Left ventricle myocardium superior (tissue), 1 donor: ENCODE results near the gene RBM10. TPM values are rescaled to one million over a fixed set of nuclear protein-coding genes. Genes with fewer than 3 reads are reported as not detected.
"Not testable (repeated sequence)": the region's sequence is repeated elsewhere in the genome, so short reads cannot be mapped to it uniquely, and the experiment has no call there.

Experiments
- ATAC-seq: fragments of 200-7000 bp; cut with Tn5 transposase; one replicate; pipeline ENCODE4 v1.9.1; 2020; ENCODE audit warnings: mild to moderate bottlenecking, moderate library complexity
- DNase-seq: peaks from one replicate; pipeline ENCODE4 v3.0.0-alpha.2; 2020
- intact Hi-C: fragments of 100-400 bp; cut with micrococcal nuclease; formaldehyde crosslinking; loops from one replicate; pipeline ENCODE4 v1.11.0; 2022
- long read RNA-seq: library from polyadenylated mRNA; unstranded; transcript quantifications from one replicate; pipeline ENCODE4 v2.0.0, GENCODE V29; 2021
- total RNA-seq: library from RNA; stranded (reverse); fragmentation: NEBNext Ultra II Directional; extraction: Animal tissue kit (Norgen Biotek cat#: 25700); gene quantifications from one replicate; pipeline ENCODE4 v1.2.1, GENCODE V29; 2021
- donor health status: DM: no; HTN: yes; CAD: no; lungs with severe emphysema.

Gene RBM10, protein sequence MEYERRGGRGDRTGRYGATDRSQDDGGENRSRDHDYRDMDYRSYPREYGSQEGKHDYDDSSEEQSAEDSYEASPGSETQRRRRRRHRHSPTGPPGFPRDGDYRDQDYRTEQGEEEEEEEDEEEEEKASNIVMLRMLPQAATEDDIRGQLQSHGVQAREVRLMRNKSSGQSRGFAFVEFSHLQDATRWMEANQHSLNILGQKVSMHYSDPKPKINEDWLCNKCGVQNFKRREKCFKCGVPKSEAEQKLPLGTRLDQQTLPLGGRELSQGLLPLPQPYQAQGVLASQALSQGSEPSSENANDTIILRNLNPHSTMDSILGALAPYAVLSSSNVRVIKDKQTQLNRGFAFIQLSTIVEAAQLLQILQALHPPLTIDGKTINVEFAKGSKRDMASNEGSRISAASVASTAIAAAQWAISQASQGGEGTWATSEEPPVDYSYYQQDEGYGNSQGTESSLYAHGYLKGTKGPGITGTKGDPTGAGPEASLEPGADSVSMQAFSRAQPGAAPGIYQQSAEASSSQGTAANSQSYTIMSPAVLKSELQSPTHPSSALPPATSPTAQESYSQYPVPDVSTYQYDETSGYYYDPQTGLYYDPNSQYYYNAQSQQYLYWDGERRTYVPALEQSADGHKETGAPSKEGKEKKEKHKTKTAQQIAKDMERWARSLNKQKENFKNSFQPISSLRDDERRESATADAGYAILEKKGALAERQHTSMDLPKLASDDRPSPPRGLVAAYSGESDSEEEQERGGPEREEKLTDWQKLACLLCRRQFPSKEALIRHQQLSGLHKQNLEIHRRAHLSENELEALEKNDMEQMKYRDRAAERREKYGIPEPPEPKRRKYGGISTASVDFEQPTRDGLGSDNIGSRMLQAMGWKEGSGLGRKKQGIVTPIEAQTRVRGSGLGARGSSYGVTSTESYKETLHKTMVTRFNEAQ
- 32.9 TPM for total RNA-seq
- long read RNA-seq, transcript RBM10-203 (24 exons, 3,747 nt) = major isoform, 8 of 66 reads
- long read RNA-seq, partial matches to known transcripts = 38 of 66 reads
- long read RNA-seq, other reads (novel, unspliced or antisense) = 19 of 66 reads

DNA sequence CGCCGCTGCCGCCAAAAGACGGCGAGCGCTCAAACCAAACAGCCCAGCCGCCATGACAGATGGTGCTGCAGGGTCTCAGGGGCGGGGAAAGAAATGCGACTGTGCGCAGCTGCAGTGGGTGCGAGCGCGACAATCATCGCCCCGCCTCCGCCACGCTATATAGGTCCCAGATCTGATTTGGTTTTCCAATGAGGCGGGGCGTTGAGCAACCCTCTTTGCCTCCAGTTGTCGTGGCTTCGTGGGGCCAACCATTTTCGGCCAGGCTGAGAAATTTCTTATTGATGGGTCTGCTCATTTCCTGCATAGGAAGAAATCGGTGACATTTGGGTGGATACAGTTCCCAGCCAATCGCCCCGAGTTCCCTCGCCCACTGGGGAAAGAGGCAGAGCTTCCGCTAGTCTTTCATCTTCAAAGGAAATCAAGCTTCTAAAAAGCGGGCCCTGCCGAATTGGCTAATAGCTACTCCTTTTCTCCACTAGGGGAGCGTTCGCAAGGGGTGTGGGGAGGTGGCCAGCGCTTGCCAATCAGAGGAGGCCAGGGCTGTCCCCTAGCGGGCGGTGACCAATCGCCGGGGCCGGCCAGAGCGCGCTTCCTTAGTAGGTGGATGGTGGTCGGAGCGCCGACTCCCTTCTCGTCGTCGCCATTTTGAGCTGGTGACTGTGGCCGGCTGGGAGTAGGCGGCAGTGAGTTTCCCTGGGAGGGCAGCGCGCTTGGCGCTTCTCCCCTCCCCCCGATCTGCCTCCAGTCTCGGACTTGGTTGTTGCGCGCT is at the start of gene RBM10, which contains the start of gene NDUFB11:
Gene RBM10, plus strand, starts transcription at position 596 of the 769 bp plus-strand sequence. CDS start 2,261 bp downstream, outside the sequence.
Gene NDUFB11, minus strand, starts transcription at position 77 of the 769 bp plus-strand sequence. Its CDS starts 23 bp downstream, at position 54.
- peak; percentile 95 for DNase-seq
- ATAC-seq = peak; percentile 97
- intact Hi-C loops = no loop called here

DNA sequence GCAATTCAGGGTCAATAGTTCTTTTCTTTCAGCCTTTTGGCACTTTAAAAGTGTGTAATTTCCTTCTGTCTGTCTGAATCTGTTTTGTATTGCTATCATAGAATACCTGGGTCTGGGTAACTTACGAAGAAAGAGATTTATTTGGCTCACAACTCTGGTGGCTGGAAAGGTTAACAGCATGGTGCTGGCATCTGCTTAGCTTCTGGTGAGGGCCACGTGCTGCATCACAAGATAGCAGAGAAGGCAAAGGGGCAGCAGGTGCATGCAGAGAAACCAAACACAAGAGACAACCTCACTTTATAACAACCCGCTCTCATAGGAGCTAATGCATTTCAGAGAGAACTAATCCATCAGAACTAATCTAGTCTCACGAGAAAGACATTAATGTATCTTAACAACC is 48.0 kb upstream of the RBM10 start:
- intact Hi-C loops = no loop called here
- ATAC-seq (peak; percentile 49), DNase-seq (no peak)

DNA sequence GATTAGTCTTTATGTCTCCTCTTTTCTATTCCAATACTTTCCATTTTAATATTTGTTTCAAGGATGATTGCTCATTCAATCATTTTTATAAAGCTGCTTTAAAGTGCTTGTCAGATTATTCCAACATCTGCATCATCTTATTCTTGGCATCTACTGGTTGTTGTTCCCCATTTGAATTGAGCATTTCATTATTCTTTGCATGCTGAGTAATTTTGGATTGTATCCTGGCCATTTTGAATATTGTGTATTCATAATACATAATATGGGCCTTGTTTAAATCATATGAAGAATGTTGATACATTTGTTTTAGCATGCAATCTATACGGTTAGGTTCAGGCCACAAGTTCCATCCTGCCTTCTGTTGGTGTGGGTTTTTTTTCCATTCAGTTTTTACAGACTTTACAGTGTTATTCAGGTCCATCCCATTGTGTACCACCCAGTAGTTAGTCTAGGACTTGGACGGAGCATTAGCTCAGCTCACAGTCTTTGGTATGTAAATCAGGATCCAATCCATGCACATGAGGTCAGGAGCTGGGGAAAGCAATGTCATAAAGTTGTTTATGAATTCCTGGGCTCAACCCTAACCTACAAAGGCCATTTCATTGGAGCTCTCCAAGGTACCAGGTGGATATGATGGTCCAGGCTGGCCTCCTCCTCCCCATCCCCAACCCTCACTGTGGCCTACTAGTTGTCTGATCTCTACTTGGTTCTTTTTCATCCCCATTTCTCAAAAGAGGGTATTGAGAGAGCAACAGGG is 46.5 kb upstream of the RBM10 start:
- ATAC-seq (no peak), DNase-seq (no peak)
- intact Hi-C loops = no loop called here

DNA sequence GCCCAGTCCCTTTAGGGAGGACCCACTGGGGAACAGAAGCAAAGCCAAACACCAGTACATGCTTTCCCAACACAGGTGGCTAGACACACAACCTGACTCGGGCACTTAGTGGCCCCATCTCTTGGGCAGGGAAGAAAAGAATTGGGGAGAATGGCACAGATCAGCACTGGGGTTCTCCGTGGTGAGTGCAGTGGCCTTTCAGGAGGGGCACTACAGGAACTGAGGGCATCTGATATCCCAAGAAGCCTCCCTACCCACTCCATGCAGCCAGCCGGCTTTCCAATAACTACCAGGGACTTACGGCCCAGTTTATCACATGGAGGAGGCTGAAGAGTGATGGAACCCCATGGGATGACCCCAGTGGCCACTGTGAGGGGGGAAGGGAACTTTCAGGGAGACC is 43.8 kb upstream of the RBM10 start:
- no peak for DNase-seq
- intact Hi-C loops = no loop called here
- ATAC-seq = no peak

DNA sequence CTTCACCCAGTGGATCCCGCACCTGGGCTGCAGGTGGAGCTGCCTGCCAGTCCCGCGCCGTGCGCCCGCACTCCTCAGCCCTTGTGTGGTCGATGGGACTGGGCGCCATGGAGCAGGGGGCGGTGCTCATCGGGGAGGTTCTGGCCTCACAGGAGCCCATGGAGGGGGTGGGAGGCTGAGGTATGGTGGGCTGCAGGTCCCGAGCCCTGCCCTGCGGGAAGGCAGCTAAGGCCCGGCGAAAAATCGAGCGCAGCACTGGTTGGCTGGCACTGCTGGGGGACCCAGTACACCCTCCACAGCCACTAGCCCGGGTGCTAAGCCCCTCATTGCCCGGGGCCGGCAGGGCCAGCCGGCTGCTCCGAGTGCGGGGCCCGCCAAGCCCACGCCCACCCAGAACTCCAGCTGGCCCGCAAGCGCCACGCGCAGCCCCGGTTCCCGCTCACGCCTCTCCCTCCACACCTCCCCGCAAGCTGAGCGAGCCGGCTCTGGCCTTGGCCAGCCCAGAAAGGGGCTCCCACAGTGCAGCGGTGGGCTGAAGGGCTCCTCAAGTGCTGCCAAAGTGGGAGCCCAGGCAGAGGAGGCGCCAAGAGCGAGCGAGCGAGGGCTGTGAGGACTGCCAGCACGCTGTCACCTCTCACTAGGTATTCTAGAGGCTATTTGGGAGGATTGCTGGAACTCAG is 33.9 kb upstream of the RBM10 start:
- DNase-seq, intact Hi-C loops, ATAC-seq: not testable (repeated sequence)

DNA sequence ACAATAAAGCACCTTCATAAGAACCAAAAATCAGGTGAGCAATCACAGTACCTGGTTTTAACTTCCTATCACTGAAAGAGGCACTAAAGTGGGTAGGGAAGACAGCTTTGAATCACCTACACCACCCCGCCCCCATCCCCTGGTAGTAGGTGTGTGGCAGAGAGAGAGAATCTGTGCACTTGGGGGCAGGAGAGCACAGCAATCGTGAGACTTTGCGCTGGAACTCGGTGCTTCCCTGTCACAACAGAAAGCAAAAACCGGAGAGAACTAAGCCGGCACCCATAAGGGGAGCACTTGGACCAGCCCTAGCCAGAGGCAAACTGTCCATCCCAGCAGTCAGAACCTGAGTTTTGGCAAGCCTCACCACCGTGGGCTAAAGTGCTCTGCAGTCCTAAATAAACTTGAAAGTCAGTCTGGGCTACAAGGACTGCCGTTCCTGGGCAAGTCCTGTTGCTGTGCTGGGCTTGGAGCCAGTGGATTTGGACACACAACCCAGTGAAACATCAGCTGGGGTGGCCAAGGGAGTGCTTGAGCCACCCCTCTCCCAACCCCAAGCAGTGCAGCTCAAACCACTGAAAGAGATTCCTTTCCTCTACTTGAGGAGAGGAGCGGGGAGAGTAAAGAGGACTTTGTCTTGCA is 32.6 kb upstream of the RBM10 start:
- ATAC-seq (peak; percentile 45), DNase-seq (peak; percentile 25)
- intact Hi-C loops = no loop called here

DNA sequence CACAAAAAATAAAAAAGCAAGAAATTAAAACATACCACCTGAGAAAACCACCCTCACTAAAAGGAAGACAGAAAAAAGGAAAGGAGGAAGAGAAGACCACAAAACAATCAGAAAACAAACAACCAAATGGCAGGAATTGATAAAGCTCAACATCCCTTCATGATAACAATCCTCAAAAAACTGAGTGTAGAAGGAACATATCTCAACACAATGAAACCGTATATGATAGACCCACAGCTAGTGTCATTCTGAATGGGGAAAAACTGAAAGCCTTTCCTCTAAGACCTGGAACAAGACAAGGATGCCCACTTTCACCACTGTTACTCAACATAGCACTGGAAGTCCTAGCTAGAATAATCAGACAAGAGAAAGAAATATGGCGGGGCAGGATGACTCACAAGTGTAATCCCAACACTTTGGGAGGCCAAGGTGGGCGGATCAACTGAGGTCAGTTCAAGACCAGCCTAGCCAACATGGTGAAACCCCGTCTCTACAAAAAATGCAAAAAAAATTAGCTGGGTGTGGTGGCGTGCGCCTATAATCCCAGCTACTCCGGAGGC is 28.4 kb upstream of the RBM10 start:
- DNase-seq, ATAC-seq, intact Hi-C loops: not testable (repeated sequence)

DNA sequence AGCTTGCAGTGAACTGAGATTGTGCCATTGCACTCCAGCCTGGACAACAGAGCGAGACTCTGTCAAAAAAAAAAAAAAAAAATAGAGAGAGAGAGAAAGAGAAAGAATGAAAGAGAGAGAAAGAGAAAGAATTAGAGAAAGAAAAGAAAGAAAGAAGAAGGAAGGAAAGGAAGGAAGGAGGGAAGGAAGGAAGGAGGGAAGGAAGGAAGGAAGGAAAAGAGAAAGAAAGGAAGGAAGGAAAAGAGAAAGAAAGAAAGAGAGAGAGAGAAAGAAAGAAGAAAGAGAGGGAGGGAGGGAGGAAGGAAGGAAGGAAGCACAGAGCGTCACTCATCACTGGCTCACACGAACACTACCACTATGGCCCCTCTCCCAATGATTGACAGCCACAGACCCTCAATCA is 20.6 kb upstream of the RBM10 start:
- intact Hi-C loops, DNase-seq, ATAC-seq: not testable (repeated sequence)

DNA sequence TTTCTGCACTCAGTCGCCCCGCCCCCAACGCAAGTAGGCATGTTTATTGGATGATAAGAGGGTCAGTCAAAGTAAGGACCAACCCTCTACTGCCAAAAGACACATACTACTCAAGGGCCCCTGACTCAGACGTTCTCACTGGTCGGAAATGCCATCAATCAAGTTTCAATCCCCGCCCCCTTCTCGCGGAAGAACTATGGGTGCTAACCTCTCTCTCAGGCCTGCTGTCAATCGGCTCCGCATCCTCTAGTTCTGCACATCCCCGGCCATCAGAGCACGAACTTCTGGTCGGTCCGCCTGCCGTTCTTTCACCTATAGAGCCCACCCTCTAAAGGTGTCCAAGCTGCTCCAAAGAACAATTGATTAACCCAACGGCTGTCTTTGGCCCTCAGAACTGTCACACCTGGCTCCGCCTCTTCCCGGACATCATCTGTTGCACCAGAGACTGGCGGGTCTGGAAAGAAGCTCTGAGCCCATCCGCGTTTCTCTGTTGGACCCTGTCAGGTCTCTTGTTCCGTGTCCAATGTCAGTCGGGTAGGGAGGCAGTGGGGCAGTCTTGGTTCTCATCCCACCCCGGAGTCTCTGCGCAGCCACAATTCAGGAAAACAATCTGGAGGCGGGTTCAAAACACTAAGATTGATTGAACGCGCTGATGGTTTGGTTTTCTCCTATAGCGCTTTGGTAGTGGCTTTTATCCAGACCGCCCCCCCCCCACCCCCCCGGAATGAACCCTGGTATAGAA is 15.7 kb upstream of the RBM10 start:
- intact Hi-C loops = no loop called here
- ATAC-seq (peak; percentile 99), DNase-seq (peak; percentile 90)

DNA sequence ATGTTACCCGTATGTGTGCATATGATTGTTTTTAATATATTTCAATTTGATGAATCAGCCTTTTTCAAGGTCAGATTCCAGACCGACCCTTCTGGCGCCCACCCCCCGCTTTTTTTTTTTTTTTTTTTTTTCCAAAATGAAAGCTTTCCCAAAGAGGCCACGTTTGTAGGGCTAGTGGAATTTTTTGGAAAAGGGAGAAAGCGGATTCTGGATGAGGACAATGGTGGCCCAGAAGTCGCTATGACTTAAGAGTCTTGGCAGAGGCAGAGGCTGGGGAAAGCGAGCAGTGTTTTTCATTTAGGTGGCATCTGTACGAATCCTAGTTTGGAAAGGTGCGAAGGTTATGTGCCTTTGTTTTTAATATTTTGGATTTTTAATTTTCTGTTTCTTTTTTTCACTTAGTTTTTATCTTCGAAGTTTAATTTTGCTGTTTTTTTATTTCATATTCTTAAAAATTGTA is 15.1 kb upstream of the RBM10 start:
- no peak for ATAC-seq
- no peak for DNase-seq
- intact Hi-C loops = no loop called here

DNA sequence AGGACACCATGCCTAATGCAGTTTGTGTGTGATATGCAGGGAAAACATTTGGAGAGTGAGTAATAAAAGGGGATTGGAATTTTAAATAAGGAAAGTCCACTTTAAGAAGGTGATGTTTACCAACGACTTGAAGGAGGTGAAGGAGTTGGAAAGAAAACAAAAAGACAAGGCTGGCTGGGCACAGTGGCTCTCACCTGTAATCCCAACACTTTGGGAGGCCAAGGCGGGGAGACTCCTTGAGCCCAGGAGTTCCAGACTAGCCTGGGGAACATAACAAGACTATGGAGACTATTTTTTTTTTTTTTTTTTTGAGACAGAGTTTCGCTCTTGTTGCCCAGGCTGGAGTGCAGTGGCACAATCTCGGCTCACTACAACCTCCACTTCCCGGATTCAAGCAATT is 11.5 kb upstream of the RBM10 start:
- DNase-seq = no peak
- intact Hi-C loops = no loop called here
- no peak for ATAC-seq

DNA sequence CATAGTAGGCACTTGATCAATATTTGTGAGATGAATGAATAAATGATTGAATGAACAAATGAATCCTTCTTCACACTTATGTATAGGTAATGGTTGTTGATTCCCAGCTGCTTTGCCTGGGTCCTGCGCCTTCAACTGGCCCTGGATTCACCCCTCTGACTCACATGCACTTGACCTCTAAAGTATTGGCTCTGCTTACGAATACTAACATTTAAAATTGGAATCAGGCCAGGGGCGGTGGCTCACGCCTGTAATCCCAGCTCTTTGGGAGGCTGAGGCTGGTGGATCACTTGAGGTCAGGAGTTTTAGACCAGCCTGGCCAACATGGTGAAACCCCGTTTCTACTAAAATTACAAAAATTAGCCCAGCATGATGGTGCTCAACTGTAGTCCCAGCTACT is 9.4 kb upstream of the RBM10 start:
- intact Hi-C loops, DNase-seq: not testable (repeated sequence)
- ATAC-seq = peak; percentile 23

DNA sequence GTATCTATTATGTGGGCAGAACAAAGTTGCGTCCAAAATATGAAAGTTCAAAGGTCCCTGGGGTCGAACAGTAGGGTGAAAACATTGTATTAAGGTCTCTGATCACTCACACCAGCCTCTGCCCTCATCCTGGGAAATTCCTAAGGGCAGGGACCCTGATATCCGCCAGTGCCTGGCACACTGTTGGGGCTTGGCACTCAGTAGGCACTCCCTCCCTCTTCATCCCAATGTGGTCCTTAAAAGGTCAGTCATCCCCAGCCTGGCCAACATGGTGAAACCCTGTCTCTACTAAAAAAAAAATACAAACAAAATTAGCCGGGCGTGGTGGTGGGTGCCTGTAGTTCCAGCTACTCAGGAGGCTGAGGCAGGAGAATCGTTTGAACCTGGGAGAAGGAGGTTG is 6.8 kb upstream of the RBM10 start:
- intact Hi-C loops = no loop called here
- ATAC-seq (no peak), DNase-seq (no peak)

DNA sequence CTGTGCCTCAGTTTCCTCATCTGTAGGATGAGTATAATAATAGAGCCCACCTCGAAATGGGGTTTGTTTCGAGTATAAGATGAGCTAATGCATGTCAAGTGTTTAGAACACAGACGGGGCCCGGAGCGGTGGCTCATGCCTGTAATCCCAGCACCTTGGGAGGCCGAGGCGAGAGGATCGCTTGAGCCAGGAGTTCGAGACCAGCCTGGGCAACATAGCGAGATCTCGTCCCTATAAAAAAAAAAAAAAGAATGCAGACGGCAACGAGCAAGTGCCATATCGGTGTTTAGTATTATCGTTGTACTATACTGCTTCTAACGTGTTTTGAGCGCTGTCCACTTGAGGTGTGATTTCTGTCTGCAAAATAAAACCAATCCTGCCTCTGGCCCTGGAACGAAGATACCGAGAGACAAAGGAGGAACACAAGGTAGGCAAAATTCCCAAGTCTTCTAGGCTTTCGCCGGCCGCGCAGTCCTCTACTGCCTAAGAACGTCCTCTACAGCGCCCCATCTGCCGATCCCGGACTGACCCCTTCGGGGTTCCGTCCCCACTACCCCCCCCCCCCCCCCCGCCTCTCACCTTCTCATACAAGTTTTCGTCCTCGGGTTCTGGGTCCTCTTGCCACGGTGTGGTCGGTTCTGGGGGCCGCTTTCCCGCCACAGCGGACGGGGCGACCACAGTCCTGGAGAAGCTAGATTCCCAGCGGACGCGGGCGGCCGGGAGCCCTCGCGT is 961 bp upstream of the RBM10 start:
- DNase-seq (peak; percentile 56), ATAC-seq (peak; percentile 43)
- intact Hi-C loops = no loop called here

DNA sequence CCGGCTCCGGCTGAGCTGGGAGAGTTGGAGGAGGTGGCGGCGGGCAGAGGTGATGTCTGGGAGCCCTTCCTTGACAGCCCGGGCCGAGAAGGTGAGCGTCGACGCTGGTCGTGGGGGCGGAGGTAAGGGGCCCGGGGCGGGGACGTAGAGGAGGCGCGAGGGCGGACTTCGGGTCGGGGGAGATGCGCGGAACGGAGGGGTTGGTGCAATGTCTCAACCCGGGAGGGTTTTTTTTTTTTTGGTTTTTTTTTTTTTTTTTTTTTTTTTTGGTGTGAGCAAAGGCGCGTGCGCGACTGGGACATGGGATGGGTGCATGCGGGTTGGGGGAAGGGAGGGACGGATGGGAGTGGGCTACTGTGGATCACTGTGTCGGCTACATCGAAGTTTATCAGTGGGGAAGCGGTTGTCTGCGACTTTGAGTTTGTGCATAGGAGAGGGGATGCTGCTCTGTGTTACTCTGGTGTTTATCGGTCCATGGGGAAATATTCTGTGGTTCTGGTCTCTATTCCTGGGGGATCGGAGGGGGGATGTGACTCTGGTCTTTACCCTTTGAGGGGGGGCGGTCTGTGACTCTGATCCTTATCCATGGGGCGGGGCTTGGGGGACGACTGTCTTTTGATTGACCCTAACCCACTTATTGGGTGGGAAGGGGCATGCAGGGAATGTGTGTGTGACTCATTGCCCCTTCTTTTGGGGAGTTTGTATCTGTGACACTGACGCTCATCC is 537 bp downstream of the RBM10 start:
- intact Hi-C loops = no loop called here
- peak; percentile 43 for ATAC-seq
- no peak for DNase-seq
